ENCODE measurements around the gene ING4.

Gene ING4

DNA sequence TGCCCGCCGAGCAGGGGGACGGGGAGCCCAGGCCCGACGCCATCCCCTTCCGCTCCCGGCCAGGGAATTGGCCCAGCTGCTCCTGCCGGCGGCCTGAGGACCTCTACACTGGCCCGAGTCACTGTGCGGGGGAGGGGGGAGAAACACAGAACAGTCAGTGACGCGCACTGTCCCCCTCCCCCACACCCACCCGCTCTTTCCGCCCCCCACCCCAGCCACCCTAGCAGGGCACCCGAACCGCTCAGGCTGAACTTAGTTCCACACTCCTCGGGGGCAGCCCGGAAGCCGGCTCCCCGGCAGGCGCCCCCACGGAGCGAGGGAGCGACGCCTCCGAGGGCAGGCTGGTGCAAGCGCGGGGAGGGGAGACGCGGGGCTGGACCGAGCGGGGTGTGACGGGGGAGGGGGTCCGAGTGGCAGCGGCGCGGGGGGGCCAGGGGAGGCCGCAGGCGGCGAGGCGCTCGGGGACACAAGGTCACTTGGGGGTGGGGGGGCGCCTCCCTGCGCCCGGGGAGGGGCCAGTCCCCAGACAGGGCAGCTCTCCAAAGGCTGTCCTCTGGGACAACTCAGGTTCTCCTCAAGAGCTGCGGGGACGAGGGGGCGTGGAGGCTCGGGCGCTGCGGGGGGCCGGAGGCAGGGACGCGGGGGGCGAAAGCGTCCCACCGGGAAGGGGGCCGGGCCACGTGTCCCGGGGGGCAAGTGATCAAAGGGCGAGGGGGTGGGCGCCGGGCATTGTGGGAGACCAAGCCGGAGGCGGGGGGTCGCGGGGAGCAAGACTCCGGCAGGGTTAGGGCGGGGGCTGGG is 56.4 kb downstream of the ING4 start:
- no peak for DNase-seq (ENCODE audit: low read depth)

DNA sequence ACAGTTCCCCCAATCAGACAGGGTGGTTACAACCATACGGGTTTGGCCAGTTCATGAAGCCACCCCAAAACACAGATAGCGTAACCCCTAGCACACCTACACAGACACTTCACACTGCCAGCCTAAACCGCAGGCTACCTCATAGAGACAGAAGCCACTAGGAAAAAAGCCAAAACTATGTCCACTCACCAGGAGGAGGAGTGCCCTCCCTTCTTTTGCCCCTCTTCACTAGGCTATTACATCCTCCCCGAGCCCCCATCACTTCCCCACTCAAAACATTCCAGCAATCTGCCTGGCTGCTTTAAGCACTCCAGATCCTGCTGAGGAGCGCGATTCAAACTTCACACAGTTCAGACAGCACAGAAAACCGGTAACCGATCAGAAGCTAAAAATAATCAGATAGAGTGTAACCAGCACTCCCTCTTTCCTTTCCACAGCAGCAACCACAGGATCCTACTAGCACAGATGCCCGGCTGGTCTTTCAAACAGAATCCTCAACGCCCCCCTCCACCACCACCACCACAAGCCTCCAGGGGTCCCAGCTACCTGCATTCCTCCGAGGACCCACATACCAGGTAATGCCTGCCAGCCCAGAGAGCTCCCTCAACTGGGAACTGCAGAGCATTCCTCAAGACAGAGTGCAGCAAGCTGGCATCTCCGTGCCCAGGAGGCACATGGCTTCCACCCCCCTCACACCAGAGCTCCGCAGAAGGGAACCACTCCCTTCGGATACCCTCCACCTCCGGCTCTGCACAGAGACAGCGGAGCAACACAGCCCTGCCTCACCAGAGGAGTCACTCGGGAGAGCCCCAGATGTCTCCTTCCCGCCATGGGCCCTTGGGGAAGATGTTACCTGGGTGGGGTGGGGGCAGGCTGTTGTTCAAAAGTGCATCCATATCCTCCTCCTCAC is 57.2 kb downstream of the ING4 start:
- DNase-seq (ENCODE audit: low read depth): no peak

- DNase-seq (ENCODE audit: low read depth): no peak
Observed at GRCh38 chr12:6604259-6605029, 58.5 kb downstream of the ING4 start.

DNA sequence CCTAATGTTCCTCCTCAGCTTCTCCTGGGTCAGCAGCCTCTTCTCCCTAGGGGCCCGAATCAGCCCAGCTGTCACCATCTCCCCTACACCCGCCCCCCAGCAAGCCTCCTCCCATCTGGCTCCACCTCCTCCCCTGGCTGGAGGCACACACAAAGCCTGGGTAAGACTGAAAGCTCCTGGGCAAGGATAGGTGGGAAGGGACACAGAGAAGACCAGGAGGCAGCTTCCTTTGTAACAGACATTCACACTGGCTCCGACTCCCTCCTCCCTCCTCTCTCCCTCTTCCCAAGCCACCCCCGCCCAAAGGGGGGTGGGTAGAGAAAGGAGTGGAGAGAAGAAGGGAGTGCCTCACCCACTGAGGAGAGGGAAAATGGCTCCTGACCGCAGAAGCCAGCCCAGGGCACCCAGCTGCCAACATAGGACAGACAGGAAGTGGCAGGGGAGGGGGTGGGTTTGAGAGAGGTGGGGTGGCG is 59.8 kb downstream of the ING4 start:
- no peak for DNase-seq (ENCODE audit: low read depth)

DNA sequence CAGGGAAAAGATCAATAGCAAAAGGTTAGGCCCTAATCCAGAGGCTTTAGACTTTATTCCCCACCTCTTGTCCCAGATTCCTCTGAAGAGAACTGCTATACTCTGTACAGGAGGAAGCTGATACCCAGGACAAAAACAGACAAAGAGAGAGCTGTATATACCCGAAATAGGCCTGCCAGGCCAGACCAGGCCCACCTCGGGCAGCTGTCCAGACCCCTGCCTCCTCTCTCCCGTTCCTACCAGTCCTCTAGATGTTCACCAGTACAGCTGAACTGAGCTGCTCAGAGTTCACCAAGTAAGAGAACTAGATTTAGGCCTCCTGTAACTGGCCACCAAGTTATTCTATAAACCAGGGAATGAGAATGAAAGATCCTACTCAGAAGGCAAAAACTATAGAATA is 60.4 kb downstream of the ING4 start:
- no peak for DNase-seq (ENCODE audit: low read depth)

Data from activated T-cell treated with anti-CD3 and anti-CD28 coated beads for 48 hours (primary cell).